Chondrocyte (in vitro differentiated cells): ENCODE data around the gene MRPL33. TPM values are rescaled to one million over a fixed set of nuclear protein-coding genes. Genes with fewer than 3 reads are reported as not detected.

ENCODE experiments used
- DNase-seq: peaks from one replicate; pipeline ENCODE4 v3.0.0; 2021; ENCODE audit warnings: mixed read lengths, low spot score
- H3K27ac Mint-ChIP-seq: one replicate; pipeline ENCODE4 v1.8.0; 2021; ENCODE audit warnings: mild to moderate bottlenecking, moderate library complexity, mixed read lengths; ENCODE audit not compliant: unreplicated experiment
- H3K27me3 Mint-ChIP-seq: 2 replicates; pipeline ENCODE4 v1.8.0; 2021; ENCODE audit warnings: low read depth, mixed read lengths
- H3K36me3 Mint-ChIP-seq: 2 replicates; pipeline ENCODE4 v1.8.0; 2021; ENCODE audit warnings: low read depth, mixed read lengths
- H3K4me1 Mint-ChIP-seq: 2 replicates; pipeline ENCODE4 v1.8.0; 2021; ENCODE audit warnings: low read depth, mild to moderate bottlenecking, mixed read lengths
- H3K4me3 Mint-ChIP-seq: one replicate; pipeline ENCODE4 v1.8.0; 2021; ENCODE audit warnings: mild to moderate bottlenecking, moderate library complexity, mixed read lengths; ENCODE audit not compliant: unreplicated experiment
- H3K9me3 Mint-ChIP-seq: 2 replicates; pipeline ENCODE4 v1.8.0; 2021; ENCODE audit warnings: low read depth, mixed read lengths
- CTCF ChIP-seq: fragments of 200-600 bp; sonication (generic); IDR thresholded peaks from 2 replicates; pipeline ENCODE4 v1.5.0; 2021; ENCODE audit warnings: antibody characterized with exemption, mild to moderate bottlenecking, moderate library complexity
- total RNA-seq: library from RNA; stranded (reverse); gene quantifications from 3 replicates; pipeline ENCODE4 v1.2.1, GENCODE V29; 2021

The MRPL33 gene
- total RNA-seq, 1 donor from 2014 or later = 59.9 TPM

GRCh38 chr2:27730261-27730662 lies 41.3 kb upstream of the MRPL33 start:
- H3K9me3 Mint-ChIP-seq = no peaks in the 10 kb centered on the region
- H3K27ac Mint-ChIP-seq = no peak overlapping the region
- no peak for TF ChIP-seq CTCF
- no peak for DNase-seq
- H3K4me1 Mint-ChIP-seq = peaks cover 19% of the 10 kb centered on the region
- no peaks in the 10 kb centered on the region for H3K36me3 Mint-ChIP-seq
- H3K27me3 Mint-ChIP-seq = no peaks in the 10 kb centered on the region
- no peak overlapping the region for H3K4me3 Mint-ChIP-seq

GRCh38 chr2:27730980-27731691 lies 40.4 kb upstream of the MRPL33 start:
- H3K27ac Mint-ChIP-seq = no peak overlapping the region
- H3K27me3 Mint-ChIP-seq = no peaks in the 10 kb centered on the region
- no peaks in the 10 kb centered on the region for H3K36me3 Mint-ChIP-seq

GRCh38 chr2:27734305-27734704 lies 37.2 kb upstream of the MRPL33 start:
- no peak overlapping the region for H3K27ac Mint-ChIP-seq
- H3K36me3 Mint-ChIP-seq = no peaks in the 10 kb centered on the region
- TF ChIP-seq CTCF = no peak
- peaks cover 4% of the 10 kb centered on the region for H3K4me1 Mint-ChIP-seq
- DNase-seq = no peak
- H3K9me3 Mint-ChIP-seq = peaks cover 5% of the 10 kb centered on the region
- H3K27me3 Mint-ChIP-seq = no peaks in the 10 kb centered on the region
- H3K4me3 Mint-ChIP-seq = no peak overlapping the region

More at GRCh38 chr2:27730980-27731691, 40.4 kb upstream of the MRPL33 start:
- no peak overlapping the region for H3K4me3 Mint-ChIP-seq
- peaks cover 14% of the 10 kb centered on the region for H3K4me1 Mint-ChIP-seq
- DNase-seq = no peak
- no peak for TF ChIP-seq CTCF
- no peaks in the 10 kb centered on the region for H3K9me3 Mint-ChIP-seq

- no peak for TF ChIP-seq CTCF
- peak overlapping the region; percentile 51 for H3K4me3 Mint-ChIP-seq
- H3K27ac Mint-ChIP-seq = no peak overlapping the region
Measured at GRCh38 chr2:27735263-27735904, 36.1 kb upstream of the MRPL33 start.

GRCh38 chr2:27736031-27736889 lies 35.3 kb upstream of the MRPL33 start:
- H3K9me3 Mint-ChIP-seq = peaks cover 11% of the 10 kb centered on the region

More at GRCh38 chr2:27735263-27735904, 36.1 kb upstream of the MRPL33 start:
- Mint-ChIP-seq H3K4me1 (peaks cover 4% of the 10 kb centered on the region), H3K27me3 (no peaks in the 10 kb centered on the region), H3K36me3 (no peaks in the 10 kb centered on the region), H3K9me3 (peaks cover 5% of the 10 kb centered on the region)
- DNase-seq = no peak

More at GRCh38 chr2:27736031-27736889, 35.3 kb upstream of the MRPL33 start:
- Mint-ChIP-seq H3K36me3 (peaks cover 3% of the 10 kb centered on the region), H3K27me3 (no peaks in the 10 kb centered on the region), H3K4me3 (no peak overlapping the region), H3K4me1 (peaks cover 4% of the 10 kb centered on the region), H3K27ac (no peak overlapping the region)
- no peak for TF ChIP-seq CTCF
- no peak for DNase-seq
